Measurements from ENCODE around the gene FHIT.

The FHIT gene

DNA sequence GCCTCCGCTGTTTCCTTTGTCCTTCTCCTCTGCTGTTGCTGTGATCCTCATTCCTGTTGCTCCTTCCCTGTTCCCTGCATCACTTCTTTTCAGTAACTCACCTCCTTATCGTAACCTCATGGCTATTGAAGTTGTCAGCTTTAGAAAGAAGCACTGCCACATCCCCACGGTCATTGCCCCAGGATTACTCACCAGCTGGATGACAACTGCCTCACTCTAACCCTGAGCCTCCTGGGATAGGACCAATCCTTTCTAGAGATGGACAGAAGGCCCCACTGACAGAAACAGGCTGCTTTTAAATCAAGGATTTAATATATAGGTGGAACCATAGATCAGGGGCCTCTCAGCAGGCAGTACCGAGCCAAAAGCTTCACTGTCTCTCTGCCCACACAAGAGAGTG lies 4.1 kb downstream of the FHIT start:
- H3K4me3 Mint-ChIP-seq = no peak overlapping the region
- H3K36me3 Mint-ChIP-seq (ENCODE audit: low read depth) = no peaks in the 10 kb centered on the region
- TF ChIP-seq, protein P1, sequence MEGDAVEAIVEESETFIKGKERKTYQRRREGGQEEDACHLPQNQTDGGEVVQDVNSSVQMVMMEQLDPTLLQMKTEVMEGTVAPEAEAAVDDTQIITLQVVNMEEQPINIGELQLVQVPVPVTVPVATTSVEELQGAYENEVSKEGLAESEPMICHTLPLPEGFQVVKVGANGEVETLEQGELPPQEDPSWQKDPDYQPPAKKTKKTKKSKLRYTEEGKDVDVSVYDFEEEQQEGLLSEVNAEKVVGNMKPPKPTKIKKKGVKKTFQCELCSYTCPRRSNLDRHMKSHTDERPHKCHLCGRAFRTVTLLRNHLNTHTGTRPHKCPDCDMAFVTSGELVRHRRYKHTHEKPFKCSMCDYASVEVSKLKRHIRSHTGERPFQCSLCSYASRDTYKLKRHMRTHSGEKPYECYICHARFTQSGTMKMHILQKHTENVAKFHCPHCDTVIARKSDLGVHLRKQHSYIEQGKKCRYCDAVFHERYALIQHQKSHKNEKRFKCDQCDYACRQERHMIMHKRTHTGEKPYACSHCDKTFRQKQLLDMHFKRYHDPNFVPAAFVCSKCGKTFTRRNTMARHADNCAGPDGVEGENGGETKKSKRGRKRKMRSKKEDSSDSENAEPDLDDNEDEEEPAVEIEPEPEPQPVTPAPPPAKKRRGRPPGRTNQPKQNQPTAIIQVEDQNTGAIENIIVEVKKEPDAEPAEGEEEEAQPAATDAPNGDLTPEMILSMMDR (IDR thresholded peaks at IDR 0.05; ENCODE audit: unreplicated experiment in 3 of 3) = no peak
- no peaks in the 10 kb centered on the region for H3K9me3 Mint-ChIP-seq
- H3K4me1 Mint-ChIP-seq = peaks cover 28% of the 10 kb centered on the region
- no peak overlapping the region for H3K27ac Mint-ChIP-seq
- peaks cover 4% of the 10 kb centered on the region for H3K27me3 Mint-ChIP-seq (ENCODE audit: low read depth)

GRCh38 chr3:61239871-61240270 lies 11.4 kb downstream of the FHIT start:
- Mint-ChIP-seq H3K36me3 (ENCODE audit: low read depth) (no peaks in the 10 kb centered on the region), H3K27ac (no peak overlapping the region), H3K27me3 (ENCODE audit: low read depth) (no peaks in the 10 kb centered on the region), H3K9me3 (no peaks in the 10 kb centered on the region), H3K4me3 (no peak overlapping the region), H3K4me1 (peaks cover 13% of the 10 kb centered on the region)
- TF ChIP-seq, protein P1 (IDR thresholded peaks at IDR 0.05; ENCODE audit: unreplicated experiment in 3 of 3) = no peak

DNA sequence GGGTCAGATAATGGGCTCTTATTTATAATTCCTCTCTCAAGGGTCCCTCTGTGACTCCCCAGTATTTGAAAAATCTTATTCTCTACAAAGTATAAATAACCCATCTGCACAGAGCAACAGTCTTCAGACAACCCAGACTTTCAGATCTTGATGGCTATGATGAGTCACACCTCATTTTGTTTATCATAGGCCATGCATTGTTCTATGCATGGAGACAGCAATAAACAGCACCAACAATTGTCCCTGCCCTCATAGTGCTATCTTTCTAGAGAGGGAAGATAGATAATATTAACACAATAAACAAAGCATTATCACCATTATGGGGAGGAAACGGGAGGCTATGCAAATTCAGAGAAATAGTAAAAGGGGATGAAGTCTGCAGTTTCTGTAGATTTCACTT lies 13.4 kb downstream of the FHIT start:
- H3K36me3 Mint-ChIP-seq (ENCODE audit: low read depth) = peaks cover 3% of the 10 kb centered on the region
- H3K4me1 Mint-ChIP-seq = peaks cover 4% of the 10 kb centered on the region
- no peaks in the 10 kb centered on the region for H3K9me3 Mint-ChIP-seq
- H3K27ac Mint-ChIP-seq = no peak overlapping the region
- H3K4me3 Mint-ChIP-seq = no peak overlapping the region
- TF ChIP-seq, protein P1 (IDR thresholded peaks at IDR 0.05; ENCODE audit: unreplicated experiment in 3 of 3) = no peak
- no peaks in the 10 kb centered on the region for H3K27me3 Mint-ChIP-seq (ENCODE audit: low read depth)

DNA sequence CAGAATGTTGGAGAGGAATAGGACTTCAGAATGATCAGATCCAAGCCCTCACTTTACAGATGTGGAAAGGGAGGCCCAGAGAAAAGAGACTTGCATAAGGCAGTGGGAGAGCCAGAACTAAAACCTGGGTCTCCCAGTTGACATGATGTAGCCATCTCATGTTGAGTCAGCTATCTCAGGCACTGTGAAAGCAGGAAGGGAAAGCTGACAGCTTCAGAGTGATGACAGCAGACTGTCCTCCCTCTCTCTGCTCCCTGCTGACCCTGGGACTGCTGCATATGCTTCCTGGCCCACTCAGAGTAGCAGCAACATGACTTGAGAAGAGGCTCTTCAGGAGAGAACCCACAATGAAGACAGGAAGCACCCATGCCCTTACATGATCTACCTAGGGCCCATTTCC lies 14.7 kb downstream of the FHIT start:
- Mint-ChIP-seq H3K4me3 (no peak overlapping the region), H3K9me3 (no peaks in the 10 kb centered on the region), H3K27ac (no peak overlapping the region), H3K36me3 (ENCODE audit: low read depth) (peaks cover 4% of the 10 kb centered on the region), H3K4me1 (peaks cover 4% of the 10 kb centered on the region), H3K27me3 (ENCODE audit: low read depth) (no peaks in the 10 kb centered on the region)
- TF ChIP-seq, protein P1 (IDR thresholded peaks at IDR 0.05; ENCODE audit: unreplicated experiment in 3 of 3) = no peak

- TF ChIP-seq, protein P1 (IDR thresholded peaks at IDR 0.05; ENCODE audit: unreplicated experiment in 3 of 3) = no peak
- H3K27ac Mint-ChIP-seq = peak overlapping the region; percentile 51 to 85 (median 74)
- H3K27me3 Mint-ChIP-seq (ENCODE audit: low read depth) = no peaks in the 10 kb centered on the region
- peaks cover 7% of the 10 kb centered on the region for H3K36me3 Mint-ChIP-seq (ENCODE audit: low read depth)
- H3K9me3 Mint-ChIP-seq = no peaks in the 10 kb centered on the region
- no peak overlapping the region for H3K4me3 Mint-ChIP-seq
- H3K4me1 Mint-ChIP-seq = no peaks in the 10 kb centered on the region
Observed at GRCh38 chr3:61233746-61234145, 17.5 kb downstream of the FHIT start.

GRCh38 chr3:61231693-61232092 lies 19.6 kb downstream of the FHIT start:
- TF ChIP-seq, protein P1 (IDR thresholded peaks at IDR 0.05; ENCODE audit: unreplicated experiment in 3 of 3) = no peak
- Mint-ChIP-seq H3K27ac (no peak overlapping the region), H3K27me3 (ENCODE audit: low read depth) (no peaks in the 10 kb centered on the region), H3K4me1 (no peaks in the 10 kb centered on the region), H3K4me3 (no peak overlapping the region), H3K9me3 (no peaks in the 10 kb centered on the region), H3K36me3 (ENCODE audit: low read depth) (peaks cover 7% of the 10 kb centered on the region)

Data from nephron (organoid).